ENCODE results near the gene DHRS13.

GRCh38 chr17:28902819-28903545 lies at the start of gene DHRS13:
- no peak for TF ChIP-seq POLR2A (IDR thresholded peaks at IDR 0.05)
- peak; percentile 80 to 99 (median 97) for TF ChIP-seq CTCF (IDR thresholded peaks at IDR 0.05 in 8 of 11, conservative IDR thresholded peaks at IDR 0.05 in 3 of 11)

Measured in spleen (tissue), 7 donors.